ENCODE measurements around the gene UBAP2. TPM values are rescaled to one million over a fixed set of nuclear protein-coding genes. Genes with fewer than 3 reads are reported as not detected.

The UBAP2 gene
- polyA plus RNA-seq, 1 of the 3 experiments (the other 2 are of a cell fraction), result 15.8 TPM

- DNase-seq, result peak; percentile 21
- ChIA-PET CTCF (interaction anchor here (1.8 kb wide), 1 partner anchor 39 kb away, joined by 4 read pairs; no protein-coding TSS in a partner anchor), POLR2A (interaction anchor here (1.5 to 2.7 kb wide), 3 partner anchors 17 to 31 kb away, joined by 6 to 8 read pairs (median 6); no protein-coding TSS in a partner anchor)
- Histone ChIP-seq H3K4me1 (ENCODE audit: control insufficient read depth in 1 of 2, insufficient read depth in 2 of 2, low read depth in 1 of 2, low read length in 1 of 2) (peaks cover 11% of the 10 kb centered on the region in 2 experiments; a peak in 2 of 4 replicates), H2AFZ (ENCODE audit: low read depth) (peak overlapping the region; percentile 97), H3K4me2 (peak overlapping the region; percentile 96), H3K27ac (ENCODE audit: low read depth in 2 of 2, low read length in 1 of 2) (peak overlapping the region; percentile 95 to 96), H3K36me3 (replicated peaks in 1 of 2; ENCODE audit: control insufficient read depth in 1 of 2, insufficient read depth in 2 of 2, low read length in 1 of 2) (no peaks in the 10 kb centered on the region), H3K9me3 (no peaks in the 10 kb centered on the region), H3K9ac (peak overlapping the region; percentile 94), H3K79me2 (ENCODE audit: insufficient read depth) (peaks cover 39% of the 10 kb centered on the region), H3K9me2 (no peaks in the 10 kb centered on the region), H3K27me3 (ENCODE audit: insufficient read depth) (no peaks in the 10 kb centered on the region), H3K4me3 (ENCODE audit: low read depth in 2 of 2, low read length in 1 of 2) (peak overlapping the region; percentile 78 to 99), H4K20me1 (ENCODE audit: insufficient read depth) (peaks cover 17% of the 10 kb centered on the region; the same call in 1 of the 2 replicates), H3F3A (replicated peaks; ENCODE audit: insufficient read depth) (peaks cover 4% of the 10 kb centered on the region)
- WGBS (ENCODE audit: low lambda C conversion rate), result 58% methylated on average over 18 of the region's 18 CpGs
- TF ChIP-seq ZBTB33 (IDR thresholded peaks at IDR 0.05; ENCODE audit: borderline replicate concordance, low read depth), result no peak
- TF ChIP-seq ELF1 (IDR thresholded peaks at IDR 0.05), result no peak
- no peak for TF ChIP-seq RCOR1 (IDR thresholded peaks at IDR 0.05; ENCODE audit: low read length)
- TF ChIP-seq TAF1 (IDR thresholded peaks at IDR 0.05; ENCODE audit: borderline replicate concordance, low read depth, low read length), result no peak
- no peak for TF ChIP-seq SMC3 (IDR thresholded peaks at IDR 0.05; ENCODE audit: low read depth, low read length)
- no peak for TF ChIP-seq CHD2 (IDR thresholded peaks at IDR 0.05; ENCODE audit: low read length, partially characterized antibody)
- TF ChIP-seq GABPA (IDR thresholded peaks at IDR 0.05; ENCODE audit: low read depth), result no peak
These were observed 1.1 kb upstream of the UBAP2 start for GRCh38 chr9:34049630-34050384.

- DNase-seq, result peak; percentile 63
- Histone ChIP-seq H4K20me1 (ENCODE audit: insufficient read depth) (peaks cover 29% of the 10 kb centered on the region), H3K27ac (ENCODE audit: low read depth in 2 of 2, low read length in 1 of 2) (peak overlapping the region; percentile 95 to 96), H3K36me3 (replicated peaks in 1 of 2; ENCODE audit: control insufficient read depth in 1 of 2, insufficient read depth in 2 of 2, low read length in 1 of 2) (peaks cover 0 to 7% of the 10 kb centered on the region in 2 experiments), H3F3A (replicated peaks; ENCODE audit: insufficient read depth) (peaks cover 4% of the 10 kb centered on the region), H3K27me3 (ENCODE audit: insufficient read depth) (no peaks in the 10 kb centered on the region), H3K9me2 (no peaks in the 10 kb centered on the region), H2AFZ (ENCODE audit: low read depth) (peak overlapping the region; percentile 97; the same call in 1 of the 2 replicates), H3K79me2 (ENCODE audit: insufficient read depth) (peaks cover 56% of the 10 kb centered on the region), H3K4me3 (ENCODE audit: low read depth in 2 of 2, low read length in 1 of 2) (peak overlapping the region; percentile 78 to 99), H3K4me2 (peak overlapping the region; percentile 96), H3K4me1 (ENCODE audit: control insufficient read depth in 1 of 2, insufficient read depth in 2 of 2, low read depth in 1 of 2, low read length in 1 of 2) (peaks cover 11% of the 10 kb centered on the region in 2 experiments; a peak in 2 of 4 replicates), H3K9me3 (no peaks in the 10 kb centered on the region), H3K9ac (peak overlapping the region; percentile 94)
- 3% methylated on average over 29 of the region's 29 CpGs for WGBS (ENCODE audit: low lambda C conversion rate)
- CTCF ChIA-PET, result interaction anchor here (0.8 to 1.8 kb wide), 6 partner anchors 15 to 204 kb away, joined by 3 to 4 read pairs (median 4); no protein-coding TSS in a partner anchor
- POLR2A ChIA-PET, result interaction anchor here (0.7 to 2.7 kb wide), 7 partner anchors 15 to 209 kb away, joined by 3 to 8 read pairs (median 4); no protein-coding TSS in a partner anchor
- no peak for TF ChIP-seq SMC3 (IDR thresholded peaks at IDR 0.05; ENCODE audit: low read depth, low read length)
- no peak for TF ChIP-seq RCOR1 (IDR thresholded peaks at IDR 0.05; ENCODE audit: low read length)
- no peak; the same call in 1 of the 2 replicates for TF ChIP-seq MXI1 (IDR thresholded peaks at IDR 0.05; ENCODE audit: low read depth, low read length)
- TF ChIP-seq SIN3A (IDR thresholded peaks at IDR 0.05; ENCODE audit: borderline replicate concordance, low read depth, low read length), result no peak
- no peak for TF ChIP-seq RAD21 (IDR thresholded peaks at IDR 0.05; ENCODE audit: low read length)
- no peak for TF ChIP-seq GATA2 (CRISPR knock-in tag; IDR thresholded peaks at IDR 0.05)
- no peak for TF ChIP-seq ZBTB33 (IDR thresholded peaks at IDR 0.05; ENCODE audit: borderline replicate concordance, low read depth)
- TF ChIP-seq ELF1 (IDR thresholded peaks at IDR 0.05), result no peak
- no peak for TF ChIP-seq FOSL2 (IDR thresholded peaks at IDR 0.05; ENCODE audit: borderline replicate concordance, low read depth)
- TF ChIP-seq FOXM1 (IDR thresholded peaks at IDR 0.05; ENCODE audit: low read depth), result no peak
- no peak for TF ChIP-seq PBX3 (IDR thresholded peaks at IDR 0.05)
- no peak for TF ChIP-seq NFIC (IDR thresholded peaks at IDR 0.05; ENCODE audit: borderline replicate concordance)
- TF ChIP-seq USF2 (IDR thresholded peaks at IDR 0.05; ENCODE audit: borderline replicate concordance, low read depth, low read length), result no peak
- TF ChIP-seq EP300 (IDR thresholded peaks at IDR 0.05; ENCODE audit: borderline replicate concordance in 1 of 2, low read depth in 1 of 2, low read length in 1 of 2), result no peak
These were observed 592 bp downstream of the UBAP2 start for GRCh38 chr9:34047864-34048726.
